Left lung (tissue), 10 donors: Measurements from ENCODE around the gene MYBPC1. TPM values are rescaled to one million over a fixed set of nuclear protein-coding genes. Genes with fewer than 3 reads are reported as not detected.

Experiments used
- ATAC-seq: fragments of 200-7000 bp; cut with Tn5 transposase; one replicate; pipeline ENCODE4 v1.9.1; 2020; ENCODE audit warnings: moderate library complexity
- DNase-seq, 4 donors: peaks; one replicate each; pipeline ENCODE4 v3.0.0-alpha.2; 2013 to 2020
- H3K27ac ChIP-seq, 2 donors: fragments of 200-600 bp; sonication (generic) in 1 of 2; one replicate each; pipeline versions ENCODE4 v1.5.0 to v1.8.0; 2020 to 2021
- H3K27me3 ChIP-seq, 2 donors: fragments of 200-600 bp; sonication (generic) in 1 of 2; one replicate each; pipeline versions ENCODE4 v1.5.0 to v1.8.0; 2020 to 2021
- H3K36me3 ChIP-seq, 2 donors: fragments of 200-600 bp; sonication (generic) in 1 of 2; one replicate each; pipeline versions ENCODE4 v1.5.0 to v1.8.0; 2020 to 2021
- H3K4me1 ChIP-seq, 2 donors: fragments of 200-600 bp; one replicate each; pipeline ENCODE4 v1.8.0; 2021
- H3K4me3 ChIP-seq, 2 donors: fragments of 200-600 bp; sonication (generic) in 1 of 2; one replicate each; pipeline versions ENCODE4 v1.5.0 to v1.8.0; 2020 to 2021; ENCODE audit warnings: mild to moderate bottlenecking in 1 of 2
- H3K9me3 ChIP-seq, 2 donors: fragments of 200-600 bp; sonication (generic) in 1 of 2; one replicate each; pipeline versions ENCODE4 v1.5.0 to v1.8.0; 2020 to 2021
- intact Hi-C, 2 donors: fragments of 100-400 bp; cut with DNase I; formaldehyde crosslinking; loops; one replicate each; pipeline versions ENCODE4 v1.11.2 to v1.14.2; 2022
- polyA plus RNA-seq, 6 donors: library from polyadenylated mRNA; unstranded; fragments of 120-200 nt; gene quantifications; one replicate each; pipeline ENCODE4 v1.2.1, GENCODE V29; 2013; ENCODE audit not compliant: insufficient read length in 6 of 6
- total RNA-seq, 2 donors: library from RNA; stranded (reverse); fragmentation: NEBNext Ultra II Directional; extraction: Animal tissue kit (Norgen Biotek cat#: 25700); gene quantifications; one replicate each; pipeline ENCODE4 v1.2.1, GENCODE V29; 2021
- TF ChIP-seq, protein P1 (sequence below), 2 donors: fragments of 200-600 bp; sonication (generic) in 1 of 2; IDR thresholded peaks; one replicate each; pipeline versions ENCODE4 v1.5.0 to v1.8.0; 2021; ENCODE audit warnings: antibody characterized with exemption in 2 of 2
- donor health status: DM: no; HTN: yes; CAD: no.
- donor health status: DM: no; HTN: no; CAD: no.

The MYBPC1 gene
- total and polyA plus RNA-seq, 8 donors = 0.06 to 0.24 (median 0.17) TPM; not detected in 3

DNA sequence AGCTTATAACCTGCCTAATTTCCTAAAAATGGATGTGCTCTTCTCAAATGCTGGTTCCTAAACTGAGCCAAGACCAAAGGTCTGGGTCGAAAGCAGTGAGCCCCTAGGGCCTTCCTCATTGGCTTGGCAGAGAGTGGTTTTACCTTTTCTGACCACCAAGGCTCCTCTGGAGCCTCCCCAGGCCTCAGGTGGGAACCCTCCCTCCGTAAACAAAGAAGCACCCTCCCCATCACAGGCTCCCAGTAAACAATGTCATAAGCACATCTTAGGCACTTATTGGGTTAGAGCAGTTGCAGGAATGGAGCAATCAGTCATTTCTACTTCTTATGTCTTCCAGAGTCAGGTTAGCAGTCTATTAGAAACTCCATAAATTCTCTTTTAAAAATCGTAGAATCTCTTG lies 108.7 kb downstream of the MYBPC1 start:
- no peak overlapping the region for H3K4me3 ChIP-seq
- H3K27me3 ChIP-seq = no peaks in the 10 kb centered on the region
- ATAC-seq (no peak), DNase-seq (no peak)
- intact Hi-C loops = no loop called here
- H3K36me3 ChIP-seq = no peaks in the 10 kb centered on the region
- peaks cover 21 to 48% of the 10 kb centered on the region in 2 donors for H3K4me1 ChIP-seq
- H3K9me3 ChIP-seq = no peaks in the 10 kb centered on the region
- TF ChIP-seq, protein P1, sequence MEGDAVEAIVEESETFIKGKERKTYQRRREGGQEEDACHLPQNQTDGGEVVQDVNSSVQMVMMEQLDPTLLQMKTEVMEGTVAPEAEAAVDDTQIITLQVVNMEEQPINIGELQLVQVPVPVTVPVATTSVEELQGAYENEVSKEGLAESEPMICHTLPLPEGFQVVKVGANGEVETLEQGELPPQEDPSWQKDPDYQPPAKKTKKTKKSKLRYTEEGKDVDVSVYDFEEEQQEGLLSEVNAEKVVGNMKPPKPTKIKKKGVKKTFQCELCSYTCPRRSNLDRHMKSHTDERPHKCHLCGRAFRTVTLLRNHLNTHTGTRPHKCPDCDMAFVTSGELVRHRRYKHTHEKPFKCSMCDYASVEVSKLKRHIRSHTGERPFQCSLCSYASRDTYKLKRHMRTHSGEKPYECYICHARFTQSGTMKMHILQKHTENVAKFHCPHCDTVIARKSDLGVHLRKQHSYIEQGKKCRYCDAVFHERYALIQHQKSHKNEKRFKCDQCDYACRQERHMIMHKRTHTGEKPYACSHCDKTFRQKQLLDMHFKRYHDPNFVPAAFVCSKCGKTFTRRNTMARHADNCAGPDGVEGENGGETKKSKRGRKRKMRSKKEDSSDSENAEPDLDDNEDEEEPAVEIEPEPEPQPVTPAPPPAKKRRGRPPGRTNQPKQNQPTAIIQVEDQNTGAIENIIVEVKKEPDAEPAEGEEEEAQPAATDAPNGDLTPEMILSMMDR (IDR thresholded peaks at IDR 0.05) = no peak
- no peak overlapping the region for H3K27ac ChIP-seq

- Histone ChIP-seq H3K27me3 (no peaks in the 10 kb centered on the region), H3K4me3 (no peak overlapping the region), H3K27ac (no peak overlapping the region), H3K9me3 (no peaks in the 10 kb centered on the region), H3K4me1 (peaks cover 7 to 23% of the 10 kb centered on the region in 2 donors), H3K36me3 (no peaks in the 10 kb centered on the region)
- intact Hi-C loops = no loop called here
- ATAC-seq = no peak
- TF ChIP-seq, protein P1 (IDR thresholded peaks at IDR 0.05) = no peak
- no peak for DNase-seq
These were observed 111.6 kb downstream of the MYBPC1 start for GRCh38 chr12:101706403-101706802.

GRCh38 chr12:101707131-101707782 lies 112.5 kb downstream of the MYBPC1 start:
- H3K27me3 ChIP-seq = no peaks in the 10 kb centered on the region
- no peaks in the 10 kb centered on the region for H3K36me3 ChIP-seq
- no peak overlapping the region for H3K27ac ChIP-seq
- DNase-seq (no peak), ATAC-seq (peak; percentile 93)
- H3K9me3 ChIP-seq = no peaks in the 10 kb centered on the region
- no peak overlapping the region for H3K4me3 ChIP-seq
- peaks cover 7 to 18% of the 10 kb centered on the region in 2 donors for H3K4me1 ChIP-seq
- TF ChIP-seq, protein P1 (IDR thresholded peaks at IDR 0.05) = no peak
- intact Hi-C loops = no loop called here

GRCh38 chr12:101710288-101710687 lies 115.5 kb downstream of the MYBPC1 start:
- intact Hi-C loops = no loop called here
- no peak for ATAC-seq
- H3K27ac ChIP-seq = no peak overlapping the region

DNA sequence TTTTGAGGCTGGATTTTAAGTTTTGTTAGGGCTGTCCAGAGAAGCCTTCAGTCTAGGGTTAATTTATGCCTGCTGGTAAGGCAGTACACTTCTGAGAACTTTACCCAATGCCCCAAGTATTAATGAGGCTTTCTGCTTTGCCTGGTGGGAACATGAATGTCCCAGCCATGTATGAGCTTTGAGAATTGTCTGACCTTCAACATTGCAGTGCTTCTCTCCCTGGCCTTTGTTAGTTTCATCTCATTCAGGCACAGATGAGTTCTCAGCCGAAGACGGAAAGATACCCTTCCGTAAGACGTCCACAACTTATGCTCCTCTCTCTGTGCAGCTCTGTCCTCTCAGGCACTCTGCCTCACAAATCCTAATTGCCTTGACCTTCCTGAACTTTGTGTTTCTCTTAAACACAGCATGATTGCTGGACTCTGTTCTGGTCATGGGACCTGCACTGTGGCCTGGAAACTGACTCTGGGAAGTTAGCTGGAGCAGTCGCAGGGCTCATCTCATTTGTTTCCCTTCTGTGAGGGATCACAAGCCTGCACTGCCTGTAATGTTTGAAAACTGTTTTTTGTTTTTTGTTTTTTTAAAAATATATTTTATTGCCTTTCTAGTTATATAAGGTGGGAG lies 118.4 kb downstream of the MYBPC1 start:
- intact Hi-C loops = no loop called here
- TF ChIP-seq, protein P1 (IDR thresholded peaks at IDR 0.05) = no peak
- peak in 1 of 4 donors; percentile 53 for DNase-seq
- H3K9me3 ChIP-seq = no peaks in the 10 kb centered on the region
- ATAC-seq = peak; percentile 76
- no peaks in the 10 kb centered on the region for H3K27me3 ChIP-seq
- H3K36me3 ChIP-seq = no peaks in the 10 kb centered on the region
- H3K27ac ChIP-seq = peak overlapping the region in 1 of 2 donors; percentile 47
- H3K4me1 ChIP-seq = peaks cover 4 to 23% of the 10 kb centered on the region in 2 donors
- H3K4me3 ChIP-seq = no peak overlapping the region

More at GRCh38 chr12:101710288-101710687, 115.5 kb downstream of the MYBPC1 start:
- TF ChIP-seq, protein P1 (IDR thresholded peaks at IDR 0.05) = no peak
- Histone ChIP-seq H3K4me1 (peaks cover 10 to 25% of the 10 kb centered on the region in 2 donors), H3K27me3 (no peaks in the 10 kb centered on the region), H3K4me3 (no peak overlapping the region), H3K9me3 (no peaks in the 10 kb centered on the region), H3K36me3 (no peaks in the 10 kb centered on the region)
- DNase-seq = no peak
